GM12878 (cell line): ENCODE measurements around the gene CAMK2D.

ENCODE experiments used
- CTCF ChIP-seq, 3 experiments: IDR thresholded peaks in 2 of 3; conservative IDR thresholded peaks in 1 of 3; 2 replicates each; pipeline ENCODE4 v1.5.1; 2011; ENCODE audit warnings: low read depth in 3 of 3, low read length in 3 of 3, mild to moderate bottlenecking in 3 of 3, control low read depth in 2 of 3, moderate library complexity in 2 of 3, inconsistent platforms in 1 of 3, mixed read lengths in 1 of 3; ENCODE audit not compliant: control insufficient read depth in 2 of 3, insufficient read depth in 1 of 3; ENCODE audit errors: extremely low read depth in 1 of 3
- E2F8 ChIP-seq: fragments of 450-650 bp; IDR thresholded peaks from 2 replicates; pipeline ENCODE4 v1.6.1; 2018; ENCODE audit warnings: mild to moderate bottlenecking, low read depth, moderate library complexity; ENCODE audit not compliant: partially characterized antibody
- EZH2 ChIP-seq: IDR thresholded peaks from 2 replicates; pipeline ENCODE4 v1.6.1; 2012; ENCODE audit warnings: low read depth, mild to moderate bottlenecking, control low read depth, inconsistent platforms, low read length, borderline replicate concordance; ENCODE audit not compliant: control insufficient read depth
- FOXM1 ChIP-seq: IDR thresholded peaks from 2 replicates; pipeline ENCODE4 v1.6.1; 2012; ENCODE audit warnings: low read depth, mild to moderate bottlenecking, inconsistent platforms, low read length, moderate library complexity
- MYC ChIP-seq: IDR thresholded peaks from 2 replicates; pipeline ENCODE4 v1.6.1; 2011; ENCODE audit warnings: mild to moderate bottlenecking, low read length, moderate library complexity, inconsistent platforms; ENCODE audit not compliant: insufficient read depth, insufficient replicate concordance, insufficient read length, severe bottlenecking
- POLR2A ChIP-seq: IDR thresholded peaks from 2 replicates; pipeline ENCODE4 v1.6.1; 2011; ENCODE audit warnings: low read depth, mild to moderate bottlenecking, low read length
- ZBTB40 ChIP-seq: fragments of 450-650 bp; IDR thresholded peaks from 2 replicates; pipeline ENCODE4 v1.6.1; 2016; ENCODE audit warnings: mild to moderate bottlenecking, moderate library complexity, borderline replicate concordance
- TF ChIP-seq, protein P1 (sequence below): IDR thresholded peaks from 2 replicates; pipeline ENCODE4 v1.6.1; 2012; ENCODE audit warnings: mild to moderate bottlenecking, low read depth, low read length

DNA sequence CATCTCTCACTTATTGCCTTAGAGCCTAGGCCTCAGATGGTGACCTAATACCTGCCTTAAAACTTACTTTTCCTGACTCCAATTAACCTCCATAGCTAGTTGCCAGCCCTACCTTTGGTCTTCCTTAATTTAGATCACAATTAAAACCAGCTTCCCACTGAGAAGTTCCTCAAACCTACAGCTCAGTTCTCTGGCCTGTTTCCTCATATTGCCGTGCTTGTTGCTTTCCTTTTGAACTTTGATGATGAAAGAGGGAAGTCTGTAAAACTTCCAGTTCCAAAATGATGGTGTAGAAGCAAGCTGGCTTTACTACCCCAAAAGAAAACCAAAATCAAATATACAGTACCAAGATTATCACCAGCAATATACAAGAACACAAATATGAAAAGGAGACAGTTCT is 28.9 kb upstream of the CAMK2D start:
- TF ChIP-seq POLR2A (no peak), CTCF (IDR thresholded peaks at IDR 0.05 in 2 of 3, conservative IDR thresholded peaks at IDR 0.05 in 1 of 3; ENCODE audit: control insufficient read depth in 2 of 3, extremely low read depth in 1 of 3, insufficient read depth in 1 of 3, low read depth in 3 of 3, low read length in 3 of 3) (no peak), FOXM1 (no peak), MYC (no peak), ZBTB40 (no peak), E2F8 (no peak), EZH2 (no peak)
- TF ChIP-seq, protein P1, sequence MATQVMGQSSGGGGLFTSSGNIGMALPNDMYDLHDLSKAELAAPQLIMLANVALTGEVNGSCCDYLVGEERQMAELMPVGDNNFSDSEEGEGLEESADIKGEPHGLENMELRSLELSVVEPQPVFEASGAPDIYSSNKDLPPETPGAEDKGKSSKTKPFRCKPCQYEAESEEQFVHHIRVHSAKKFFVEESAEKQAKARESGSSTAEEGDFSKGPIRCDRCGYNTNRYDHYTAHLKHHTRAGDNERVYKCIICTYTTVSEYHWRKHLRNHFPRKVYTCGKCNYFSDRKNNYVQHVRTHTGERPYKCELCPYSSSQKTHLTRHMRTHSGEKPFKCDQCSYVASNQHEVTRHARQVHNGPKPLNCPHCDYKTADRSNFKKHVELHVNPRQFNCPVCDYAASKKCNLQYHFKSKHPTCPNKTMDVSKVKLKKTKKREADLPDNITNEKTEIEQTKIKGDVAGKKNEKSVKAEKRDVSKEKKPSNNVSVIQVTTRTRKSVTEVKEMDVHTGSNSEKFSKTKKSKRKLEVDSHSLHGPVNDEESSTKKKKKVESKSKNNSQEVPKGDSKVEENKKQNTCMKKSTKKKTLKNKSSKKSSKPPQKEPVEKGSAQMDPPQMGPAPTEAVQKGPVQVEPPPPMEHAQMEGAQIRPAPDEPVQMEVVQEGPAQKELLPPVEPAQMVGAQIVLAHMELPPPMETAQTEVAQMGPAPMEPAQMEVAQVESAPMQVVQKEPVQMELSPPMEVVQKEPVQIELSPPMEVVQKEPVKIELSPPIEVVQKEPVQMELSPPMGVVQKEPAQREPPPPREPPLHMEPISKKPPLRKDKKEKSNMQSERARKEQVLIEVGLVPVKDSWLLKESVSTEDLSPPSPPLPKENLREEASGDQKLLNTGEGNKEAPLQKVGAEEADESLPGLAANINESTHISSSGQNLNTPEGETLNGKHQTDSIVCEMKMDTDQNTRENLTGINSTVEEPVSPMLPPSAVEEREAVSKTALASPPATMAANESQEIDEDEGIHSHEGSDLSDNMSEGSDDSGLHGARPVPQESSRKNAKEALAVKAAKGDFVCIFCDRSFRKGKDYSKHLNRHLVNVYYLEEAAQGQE, result no peak
